T-helper 1 cell treated with Interleukin-12 subunit alpha and Interleukin-12 subunit beta and Interleukin-4 antibody, amounts not matched to agents 30 μg/mL and 1 μg/mL, for 36 hours (primary cell): ENCODE measurements around the gene CAMK2D.

Source experiments
- H3K27ac Mint-ChIP-seq: one replicate; pipeline ENCODE4 v1.8.0; 2021; ENCODE audit warnings: mild to moderate bottlenecking, mixed read lengths
- H3K27me3 Mint-ChIP-seq: one replicate; pipeline ENCODE4 v1.8.0; 2021; ENCODE audit warnings: low read depth, mixed read lengths
- H3K36me3 Mint-ChIP-seq: one replicate; pipeline ENCODE4 v1.8.0; 2021; ENCODE audit warnings: low read depth, mixed read lengths
- H3K4me1 Mint-ChIP-seq: one replicate; pipeline ENCODE4 v1.8.0; 2021; ENCODE audit warnings: low read depth, mixed read lengths
- H3K4me3 Mint-ChIP-seq: one replicate; pipeline ENCODE4 v1.8.0; 2021; ENCODE audit warnings: mild to moderate bottlenecking, moderate library complexity, mixed read lengths
- H3K9me3 Mint-ChIP-seq: one replicate; pipeline ENCODE4 v1.8.0; 2021; ENCODE audit warnings: mixed read lengths

CAMK2D gene

GRCh38 chr4:113434247-113434587 is 327.3 kb downstream of the CAMK2D start:
- Mint-ChIP-seq H3K36me3 (no peaks in the 10 kb centered on the region), H3K9me3 (peaks cover 5% of the 10 kb centered on the region), H3K4me3 (no peak overlapping the region), H3K4me1 (peaks cover 9% of the 10 kb centered on the region), H3K27ac (no peak overlapping the region), H3K27me3 (peaks cover 1% of the 10 kb centered on the region)

DNA sequence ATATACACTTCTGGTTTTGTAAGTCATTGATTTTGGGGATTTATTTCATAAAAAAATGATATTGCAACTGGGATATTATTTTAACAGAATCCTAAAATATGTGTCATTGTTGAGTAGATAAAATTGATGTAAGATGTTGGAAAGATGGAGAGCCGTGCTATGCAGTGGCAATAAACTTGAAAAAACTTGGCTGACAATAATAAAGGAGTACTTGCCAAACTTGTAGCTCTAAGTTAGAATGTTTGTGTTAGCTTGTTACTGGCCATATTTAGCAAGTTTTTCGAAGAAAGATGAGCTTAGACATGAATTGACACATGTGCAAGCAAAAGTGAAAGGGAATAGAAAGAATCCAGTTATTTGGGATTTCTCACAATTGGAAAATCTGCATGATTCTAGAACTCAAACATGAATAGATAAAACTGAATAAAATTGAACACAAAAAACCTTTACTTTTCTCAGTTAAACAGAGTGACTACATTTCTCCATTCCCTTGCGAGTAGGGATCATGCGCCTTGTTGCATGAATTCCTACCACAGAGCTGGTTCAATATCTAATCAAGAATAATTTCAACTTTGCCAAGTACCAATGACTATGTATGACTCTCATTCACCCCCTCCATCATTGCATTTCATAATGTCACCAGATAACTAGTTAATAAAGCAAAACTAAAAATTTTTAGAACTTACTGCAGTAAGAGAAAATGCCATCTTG is 327.8 kb downstream of the CAMK2D start:
- Mint-ChIP-seq H3K27ac (no peak overlapping the region), H3K4me3 (no peak overlapping the region), H3K36me3 (no peaks in the 10 kb centered on the region), H3K9me3 (peaks cover 5% of the 10 kb centered on the region), H3K4me1 (peaks cover 9% of the 10 kb centered on the region), H3K27me3 (peaks cover 3% of the 10 kb centered on the region)

DNA sequence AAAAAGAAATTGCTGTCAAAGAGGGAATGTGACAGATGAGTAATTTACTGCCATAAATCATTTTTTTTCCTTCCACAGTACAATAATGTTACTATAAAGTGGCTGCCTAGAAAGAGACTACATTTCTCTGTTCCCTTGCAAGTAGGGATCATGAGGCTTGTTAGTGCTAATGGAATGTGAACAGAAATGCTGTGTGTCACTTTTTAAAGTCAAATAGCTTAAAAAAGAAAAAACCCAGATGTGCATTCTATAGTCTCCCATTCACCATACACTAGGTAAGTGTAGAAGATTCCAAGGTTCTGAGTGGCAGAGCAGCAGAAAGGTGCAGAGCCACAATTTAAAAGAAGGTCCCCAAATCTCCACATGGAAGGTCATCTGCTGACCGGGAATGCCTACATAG is 328.4 kb downstream of the CAMK2D start:
- H3K36me3 Mint-ChIP-seq: no peaks in the 10 kb centered on the region
- no peak overlapping the region for H3K27ac Mint-ChIP-seq
- peaks cover 5% of the 10 kb centered on the region for H3K9me3 Mint-ChIP-seq
- peaks cover 3% of the 10 kb centered on the region for H3K27me3 Mint-ChIP-seq
- peaks cover 9% of the 10 kb centered on the region for H3K4me1 Mint-ChIP-seq
- no peak overlapping the region for H3K4me3 Mint-ChIP-seq

GRCh38 chr4:113423631-113424030 is 337.9 kb downstream of the CAMK2D start:
- no peaks in the 10 kb centered on the region for H3K4me1 Mint-ChIP-seq
- H3K9me3 Mint-ChIP-seq: peaks cover 31% of the 10 kb centered on the region
- no peaks in the 10 kb centered on the region for H3K27me3 Mint-ChIP-seq
- no peak overlapping the region for H3K27ac Mint-ChIP-seq
- peaks cover 2% of the 10 kb centered on the region for H3K36me3 Mint-ChIP-seq
- H3K4me3 Mint-ChIP-seq: no peak overlapping the region

- Mint-ChIP-seq H3K27ac (no peak overlapping the region), H3K36me3 (peaks cover 2% of the 10 kb centered on the region), H3K27me3 (no peaks in the 10 kb centered on the region), H3K4me3 (no peak overlapping the region), H3K4me1 (no peaks in the 10 kb centered on the region), H3K9me3 (peaks cover 39% of the 10 kb centered on the region)
These were observed 340.6 kb downstream of the CAMK2D start for GRCh38 chr4:113420938-113421337.

DNA sequence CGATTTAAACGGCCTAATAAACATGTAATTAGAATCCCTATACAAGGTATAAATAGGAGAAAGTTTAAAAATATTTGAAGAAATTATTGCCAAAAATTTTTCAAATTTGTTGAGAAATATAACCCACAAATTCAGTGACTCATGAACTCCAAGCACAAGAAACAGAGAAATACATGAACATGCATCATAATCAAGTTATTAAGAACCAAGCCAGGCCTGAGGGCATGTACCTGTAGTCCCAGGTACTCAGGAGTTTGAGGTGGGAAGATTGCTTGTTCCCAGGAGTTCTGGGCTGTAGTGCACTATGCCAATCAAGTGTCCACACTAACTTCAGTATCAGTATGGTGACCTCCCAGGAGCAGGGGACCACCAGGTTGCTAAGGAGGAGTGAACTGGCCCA is 341.9 kb downstream of the CAMK2D start:
- Mint-ChIP-seq H3K27me3 (no peaks in the 10 kb centered on the region), H3K27ac (no peak overlapping the region), H3K9me3 (peaks cover 36% of the 10 kb centered on the region), H3K36me3 (peaks cover 2% of the 10 kb centered on the region), H3K4me1 (no peaks in the 10 kb centered on the region), H3K4me3 (no peak overlapping the region)

- H3K36me3 Mint-ChIP-seq: no peaks in the 10 kb centered on the region
- peaks cover 6% of the 10 kb centered on the region for H3K4me1 Mint-ChIP-seq
- no peak overlapping the region for H3K4me3 Mint-ChIP-seq
- peaks cover 9% of the 10 kb centered on the region for H3K27me3 Mint-ChIP-seq
- no peak overlapping the region for H3K27ac Mint-ChIP-seq
- no peaks in the 10 kb centered on the region for H3K9me3 Mint-ChIP-seq
These were observed 350.0 kb downstream of the CAMK2D start for GRCh38 chr4:113411496-113411938.

- no peaks in the 10 kb centered on the region for H3K9me3 Mint-ChIP-seq
- H3K27ac Mint-ChIP-seq: no peak overlapping the region
- no peaks in the 10 kb centered on the region for H3K36me3 Mint-ChIP-seq
- H3K27me3 Mint-ChIP-seq: peaks cover 9% of the 10 kb centered on the region
- peaks cover 6% of the 10 kb centered on the region for H3K4me1 Mint-ChIP-seq
- no peak overlapping the region for H3K4me3 Mint-ChIP-seq
These were observed 350.9 kb downstream of the CAMK2D start for GRCh38 chr4:113410686-113411085.

GRCh38 chr4:113409181-113409580 is 352.4 kb downstream of the CAMK2D start:
- Mint-ChIP-seq H3K27me3 (peaks cover 9% of the 10 kb centered on the region), H3K9me3 (no peaks in the 10 kb centered on the region), H3K36me3 (no peaks in the 10 kb centered on the region), H3K4me3 (no peak overlapping the region), H3K4me1 (peaks cover 6% of the 10 kb centered on the region), H3K27ac (no peak overlapping the region)

GRCh38 chr4:113407409-113407808 is 354.1 kb downstream of the CAMK2D start:
- Mint-ChIP-seq H3K4me3 (no peak overlapping the region), H3K9me3 (no peaks in the 10 kb centered on the region)

DNA sequence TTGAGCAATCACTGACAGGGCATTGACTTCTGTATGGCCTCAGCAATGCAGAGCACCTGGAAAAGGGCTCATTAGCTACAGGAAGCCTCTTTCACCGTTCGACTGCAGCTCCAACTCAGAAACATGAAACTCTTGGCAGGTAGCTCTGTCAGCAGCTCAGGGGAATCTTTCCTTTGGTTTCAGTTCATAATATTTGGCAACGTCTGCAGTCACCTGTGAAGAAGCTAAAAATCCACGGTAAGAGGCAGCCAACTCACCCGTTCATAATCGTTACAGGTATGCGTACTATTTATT is 354.9 kb downstream of the CAMK2D start:
- H3K9me3 Mint-ChIP-seq: no peaks in the 10 kb centered on the region
- H3K4me1 Mint-ChIP-seq: peaks cover 7% of the 10 kb centered on the region
- H3K27ac Mint-ChIP-seq: no peak overlapping the region

More at GRCh38 chr4:113407409-113407808, 354.1 kb downstream of the CAMK2D start:
- H3K27ac Mint-ChIP-seq: no peak overlapping the region
- peaks cover 7% of the 10 kb centered on the region for H3K4me1 Mint-ChIP-seq
- no peaks in the 10 kb centered on the region for H3K36me3 Mint-ChIP-seq
- H3K27me3 Mint-ChIP-seq: peaks cover 3% of the 10 kb centered on the region

GRCh38 chr4:113405874-113406722 is 355.4 kb downstream of the CAMK2D start:
- Mint-ChIP-seq H3K9me3 (no peaks in the 10 kb centered on the region), H3K4me1 (peaks cover 7% of the 10 kb centered on the region), H3K27me3 (peaks cover 8% of the 10 kb centered on the region), H3K4me3 (no peak overlapping the region), H3K27ac (no peak overlapping the region), H3K36me3 (no peaks in the 10 kb centered on the region)

More for the DNA sequence above, 354.9 kb downstream of the CAMK2D start:
- Mint-ChIP-seq H3K27me3 (peaks cover 3% of the 10 kb centered on the region), H3K4me3 (no peak overlapping the region), H3K36me3 (no peaks in the 10 kb centered on the region)

- H3K4me1 Mint-ChIP-seq: peaks cover 1% of the 10 kb centered on the region
- no peaks in the 10 kb centered on the region for H3K36me3 Mint-ChIP-seq
- no peak overlapping the region for H3K27ac Mint-ChIP-seq
- no peak overlapping the region for H3K4me3 Mint-ChIP-seq
- peaks cover 9% of the 10 kb centered on the region for H3K27me3 Mint-ChIP-seq
- no peaks in the 10 kb centered on the region for H3K9me3 Mint-ChIP-seq
These were observed 356.7 kb downstream of the CAMK2D start for GRCh38 chr4:113404841-113405240.

DNA sequence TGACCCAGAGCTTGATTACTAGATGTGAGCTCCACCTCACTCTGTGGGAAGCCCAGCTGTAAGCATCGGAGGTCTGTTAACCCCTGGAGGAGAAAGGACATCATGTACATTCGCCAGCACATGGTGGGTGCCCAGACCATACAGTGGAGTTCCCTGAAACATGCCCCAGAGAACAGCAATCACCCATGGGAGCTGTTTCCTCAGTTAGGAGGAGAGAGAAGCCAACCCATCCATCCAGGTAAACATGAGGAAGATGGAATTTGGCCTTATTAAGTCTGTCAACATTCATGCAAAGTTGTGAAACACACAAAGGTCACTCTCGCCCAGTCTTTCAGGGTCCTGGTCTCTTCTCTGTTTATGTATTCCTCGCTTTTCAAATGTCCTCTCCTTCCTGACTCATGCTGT is 357.4 kb downstream of the CAMK2D start:
- Mint-ChIP-seq H3K36me3 (no peaks in the 10 kb centered on the region), H3K27me3 (peaks cover 6% of the 10 kb centered on the region), H3K4me1 (peaks cover 1% of the 10 kb centered on the region), H3K4me3 (no peak overlapping the region), H3K27ac (no peak overlapping the region), H3K9me3 (no peaks in the 10 kb centered on the region)
